ENCODE results near the gene DSCAML1. TPM values are rescaled to one million over a fixed set of nuclear protein-coding genes. Genes with fewer than 3 reads are reported as not detected.

Gene DSCAML1
- total RNA-seq, 1 donor from 2014 or later = 0.16 TPM

DNA sequence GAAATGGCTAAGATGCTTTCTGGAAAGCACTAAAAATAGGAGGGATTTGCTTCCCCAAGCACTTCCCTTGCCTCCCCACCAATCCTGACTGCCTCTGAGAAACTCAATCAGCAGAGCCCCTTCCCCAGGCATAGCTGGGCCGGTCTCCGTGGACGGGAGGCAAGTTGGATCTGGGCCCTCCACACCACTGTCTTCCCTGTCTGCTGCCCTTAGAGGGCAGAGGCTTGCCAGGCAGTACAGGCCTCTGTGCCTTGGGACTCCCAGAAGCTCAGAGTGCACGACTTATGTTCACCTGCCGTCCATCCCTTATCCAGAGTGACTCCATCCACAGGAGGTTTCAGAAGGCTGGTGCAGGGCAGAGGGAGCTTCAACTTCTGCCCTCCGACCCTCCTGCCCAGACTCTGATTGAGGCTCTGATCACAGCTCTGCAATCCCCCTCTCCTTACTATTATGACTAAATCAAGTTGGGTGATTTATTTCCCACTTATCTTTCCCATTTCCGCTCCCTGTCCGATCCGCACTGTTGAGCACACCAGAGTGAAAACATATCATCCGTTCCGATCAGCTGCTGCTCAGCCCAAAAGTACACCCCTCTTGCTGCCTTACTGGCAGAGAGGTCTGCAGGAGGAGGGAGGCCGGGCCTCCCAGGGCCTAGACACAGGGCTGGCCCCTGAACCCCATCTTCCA, 71.8 kb downstream of the DSCAML1 start:
- no peak overlapping the region for H2AFZ ChIP-seq (ENCODE audit: low read depth, low read length)
- TF ChIP-seq, protein P1, sequence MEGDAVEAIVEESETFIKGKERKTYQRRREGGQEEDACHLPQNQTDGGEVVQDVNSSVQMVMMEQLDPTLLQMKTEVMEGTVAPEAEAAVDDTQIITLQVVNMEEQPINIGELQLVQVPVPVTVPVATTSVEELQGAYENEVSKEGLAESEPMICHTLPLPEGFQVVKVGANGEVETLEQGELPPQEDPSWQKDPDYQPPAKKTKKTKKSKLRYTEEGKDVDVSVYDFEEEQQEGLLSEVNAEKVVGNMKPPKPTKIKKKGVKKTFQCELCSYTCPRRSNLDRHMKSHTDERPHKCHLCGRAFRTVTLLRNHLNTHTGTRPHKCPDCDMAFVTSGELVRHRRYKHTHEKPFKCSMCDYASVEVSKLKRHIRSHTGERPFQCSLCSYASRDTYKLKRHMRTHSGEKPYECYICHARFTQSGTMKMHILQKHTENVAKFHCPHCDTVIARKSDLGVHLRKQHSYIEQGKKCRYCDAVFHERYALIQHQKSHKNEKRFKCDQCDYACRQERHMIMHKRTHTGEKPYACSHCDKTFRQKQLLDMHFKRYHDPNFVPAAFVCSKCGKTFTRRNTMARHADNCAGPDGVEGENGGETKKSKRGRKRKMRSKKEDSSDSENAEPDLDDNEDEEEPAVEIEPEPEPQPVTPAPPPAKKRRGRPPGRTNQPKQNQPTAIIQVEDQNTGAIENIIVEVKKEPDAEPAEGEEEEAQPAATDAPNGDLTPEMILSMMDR (IDR thresholded peaks at IDR 0.05; ENCODE audit: insufficient read depth, low read depth, low read length) = no peak
- TF ChIP-seq EZH2 (IDR thresholded peaks at IDR 0.05; ENCODE audit: insufficient read depth, low read length) = no peak
- Mint-ChIP-seq H3K4me3 (ENCODE audit: unreplicated experiment) (no peak overlapping the region), H3K27me3 (ENCODE audit: low read depth, unreplicated experiment) (peaks cover 32% of the 10 kb centered on the region), H3K9me3 (ENCODE audit: unreplicated experiment) (peaks cover 2% of the 10 kb centered on the region), H3K27ac (ENCODE audit: unreplicated experiment) (no peak overlapping the region), H3K36me3 (ENCODE audit: low read depth, unreplicated experiment) (no peaks in the 10 kb centered on the region), H3K4me1 (ENCODE audit: low read depth, unreplicated experiment) (peaks cover 12% of the 10 kb centered on the region)
- no peak overlapping the region for H3K4me3 ChIP-seq (ENCODE audit: insufficient read depth, low read depth, low read length)
- H3K79me2 ChIP-seq (ENCODE audit: insufficient read depth, low read length) = no peaks in the 10 kb centered on the region
- H3K27ac ChIP-seq (ENCODE audit: low read depth, low read length) = no peak overlapping the region
- no peaks in the 10 kb centered on the region for H3K4me1 ChIP-seq (ENCODE audit: insufficient read depth, low read length)
- DNase-seq (ENCODE audit: low read depth) (no peak), FAIRE-seq (no peak)
- no peak overlapping the region for H3K4me2 ChIP-seq (ENCODE audit: low read length)
- H3K9ac ChIP-seq (ENCODE audit: low read length) = no peak overlapping the region
- H3K36me3 ChIP-seq (ENCODE audit: insufficient read depth, low read length) = no peaks in the 10 kb centered on the region
- no peaks in the 10 kb centered on the region for H3K9me3 ChIP-seq (ENCODE audit: insufficient read depth, low read depth, low read length)
- peaks cover 5% of the 10 kb centered on the region for H3K27me3 ChIP-seq (ENCODE audit: insufficient read depth, low read length)
- no peaks in the 10 kb centered on the region for H4K20me1 ChIP-seq (ENCODE audit: insufficient read depth, low read length)

DNA sequence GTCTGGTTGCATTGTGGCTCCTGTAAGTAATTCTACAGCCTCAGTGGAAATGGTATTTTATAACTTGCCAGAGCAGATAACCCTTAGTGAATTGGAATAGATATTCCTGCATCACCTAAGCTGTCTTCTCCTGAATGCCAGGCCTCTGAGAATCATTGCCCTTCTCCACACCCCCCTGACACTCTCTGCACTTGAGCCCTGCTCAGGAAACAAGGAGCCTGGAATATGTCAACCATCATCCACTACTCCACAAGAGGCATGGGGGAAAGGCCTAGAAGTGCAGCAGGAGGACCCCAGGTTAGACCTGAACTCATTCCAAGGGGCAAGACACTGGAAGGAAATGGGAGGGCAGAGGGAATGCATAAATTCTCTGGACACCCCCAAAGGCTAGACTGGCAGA, 72.4 kb downstream of the DSCAML1 start:
- Histone ChIP-seq H3K4me1 (ENCODE audit: insufficient read depth, low read length) (no peaks in the 10 kb centered on the region), H3K4me2 (ENCODE audit: low read length) (no peak overlapping the region), H4K20me1 (ENCODE audit: insufficient read depth, low read length) (no peaks in the 10 kb centered on the region), H3K27ac (ENCODE audit: low read depth, low read length) (no peak overlapping the region), H3K9me3 (ENCODE audit: insufficient read depth, low read depth, low read length) (no peaks in the 10 kb centered on the region), H3K79me2 (ENCODE audit: insufficient read depth, low read length) (no peaks in the 10 kb centered on the region), H3K9ac (ENCODE audit: low read length) (no peak overlapping the region), H3K4me3 (ENCODE audit: insufficient read depth, low read depth, low read length) (no peak overlapping the region), H2AFZ (ENCODE audit: low read depth, low read length) (no peak overlapping the region), H3K36me3 (ENCODE audit: insufficient read depth, low read length) (no peaks in the 10 kb centered on the region), H3K27me3 (ENCODE audit: insufficient read depth, low read length) (peaks cover 5% of the 10 kb centered on the region)
- Mint-ChIP-seq H3K27ac (ENCODE audit: unreplicated experiment) (no peak overlapping the region), H3K4me3 (ENCODE audit: unreplicated experiment) (no peak overlapping the region), H3K27me3 (ENCODE audit: low read depth, unreplicated experiment) (peaks cover 32% of the 10 kb centered on the region), H3K4me1 (ENCODE audit: low read depth, unreplicated experiment) (peaks cover 16% of the 10 kb centered on the region), H3K36me3 (ENCODE audit: low read depth, unreplicated experiment) (no peaks in the 10 kb centered on the region), H3K9me3 (ENCODE audit: unreplicated experiment) (peaks cover 2% of the 10 kb centered on the region)
- FAIRE-seq (no peak), DNase-seq (ENCODE audit: low read depth) (no peak)
- TF ChIP-seq, protein P1 (IDR thresholded peaks at IDR 0.05; ENCODE audit: insufficient read depth, low read depth, low read length) = no peak
- no peak for TF ChIP-seq EZH2 (IDR thresholded peaks at IDR 0.05; ENCODE audit: insufficient read depth, low read length)

DNA sequence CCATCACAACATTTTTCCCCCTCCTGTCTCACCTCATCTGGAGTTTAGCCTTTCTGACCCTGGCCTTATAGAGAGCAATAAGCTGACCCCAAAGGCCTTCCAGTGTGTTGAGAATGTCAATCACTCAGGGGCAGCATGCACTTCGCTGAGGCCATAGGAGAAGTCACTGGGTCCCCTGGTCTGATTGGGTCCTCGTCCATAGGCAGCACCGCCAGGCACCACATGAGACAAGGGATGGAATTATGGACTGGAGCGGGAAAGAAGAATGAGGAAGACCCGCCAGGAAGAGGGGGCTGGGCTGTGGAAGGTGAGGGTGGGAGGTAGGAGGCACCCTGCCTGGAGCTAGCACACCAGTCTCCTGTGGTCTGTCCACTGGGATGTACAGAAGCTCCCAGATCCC, 72.9 kb downstream of the DSCAML1 start:
- no peaks in the 10 kb centered on the region for H3K36me3 Mint-ChIP-seq (ENCODE audit: low read depth, unreplicated experiment)
- Histone ChIP-seq H3K27me3 (ENCODE audit: insufficient read depth, low read length) (peaks cover 5% of the 10 kb centered on the region), H3K4me2 (ENCODE audit: low read length) (no peak overlapping the region), H2AFZ (ENCODE audit: low read depth, low read length) (no peak overlapping the region), H3K79me2 (ENCODE audit: insufficient read depth, low read length) (no peaks in the 10 kb centered on the region), H3K27ac (ENCODE audit: low read depth, low read length) (no peak overlapping the region), H4K20me1 (ENCODE audit: insufficient read depth, low read length) (no peaks in the 10 kb centered on the region), H3K4me3 (ENCODE audit: insufficient read depth, low read depth, low read length) (no peak overlapping the region), H3K9ac (ENCODE audit: low read length) (no peak overlapping the region), H3K4me1 (ENCODE audit: insufficient read depth, low read length) (no peaks in the 10 kb centered on the region), H3K9me3 (ENCODE audit: insufficient read depth, low read depth, low read length) (no peaks in the 10 kb centered on the region), H3K36me3 (ENCODE audit: insufficient read depth, low read length) (no peaks in the 10 kb centered on the region)
- FAIRE-seq (no peak), DNase-seq (ENCODE audit: low read depth) (no peak)
- peaks cover 2% of the 10 kb centered on the region for H3K9me3 Mint-ChIP-seq (ENCODE audit: unreplicated experiment)
- H3K27me3 Mint-ChIP-seq (ENCODE audit: low read depth, unreplicated experiment) = peaks cover 35% of the 10 kb centered on the region
- no peak for TF ChIP-seq EZH2 (IDR thresholded peaks at IDR 0.05; ENCODE audit: insufficient read depth, low read length)
- TF ChIP-seq, protein P1 (IDR thresholded peaks at IDR 0.05; ENCODE audit: insufficient read depth, low read depth, low read length) = no peak
- no peak overlapping the region for H3K4me3 Mint-ChIP-seq (ENCODE audit: unreplicated experiment)
- H3K27ac Mint-ChIP-seq (ENCODE audit: unreplicated experiment) = no peak overlapping the region
- peaks cover 16% of the 10 kb centered on the region for H3K4me1 Mint-ChIP-seq (ENCODE audit: low read depth, unreplicated experiment)
